Measurements from ENCODE around the gene HLA-DMB.

Gene HLA-DMB

GRCh38 chr6:32894085-32895005, 46.5 kb downstream of the HLA-DMB start:
- peak; percentile 99 for ATAC-seq
- TF ChIP-seq PPARA (CRISPR knock-in tag; IDR thresholded peaks at IDR 0.05; ENCODE audit: borderline replicate concordance) = no peak
- no peak for TF ChIP-seq TCF4 (CRISPR knock-in tag; IDR thresholded peaks at IDR 0.05; ENCODE audit: borderline replicate concordance)
- no peak for TF ChIP-seq RARB (CRISPR knock-in tag; IDR thresholded peaks at IDR 0.05)
- no peak for TF ChIP-seq SNAI2 (CRISPR knock-in tag; IDR thresholded peaks at IDR 0.05)
- TF ChIP-seq ARNTL (CRISPR knock-in tag; IDR thresholded peaks at IDR 0.05; ENCODE audit: borderline replicate concordance, low read depth) = no peak
- TF ChIP-seq ZNF70 (CRISPR knock-in tag; IDR thresholded peaks at IDR 0.05) = no peak
- TF ChIP-seq ZNF565 (CRISPR knock-in tag; conservative IDR thresholded peaks at IDR 0.05; ENCODE audit: low read depth) = no peak
- no peak for TF ChIP-seq ZFP30 (CRISPR knock-in tag; IDR thresholded peaks at IDR 0.05)
- TF ChIP-seq ISL1 (CRISPR knock-in tag; IDR thresholded peaks at IDR 0.05) = no peak
- no peak for TF ChIP-seq CREB5 (CRISPR knock-in tag; IDR thresholded peaks at IDR 0.05; ENCODE audit: low read depth)
- TF ChIP-seq, protein P1, sequence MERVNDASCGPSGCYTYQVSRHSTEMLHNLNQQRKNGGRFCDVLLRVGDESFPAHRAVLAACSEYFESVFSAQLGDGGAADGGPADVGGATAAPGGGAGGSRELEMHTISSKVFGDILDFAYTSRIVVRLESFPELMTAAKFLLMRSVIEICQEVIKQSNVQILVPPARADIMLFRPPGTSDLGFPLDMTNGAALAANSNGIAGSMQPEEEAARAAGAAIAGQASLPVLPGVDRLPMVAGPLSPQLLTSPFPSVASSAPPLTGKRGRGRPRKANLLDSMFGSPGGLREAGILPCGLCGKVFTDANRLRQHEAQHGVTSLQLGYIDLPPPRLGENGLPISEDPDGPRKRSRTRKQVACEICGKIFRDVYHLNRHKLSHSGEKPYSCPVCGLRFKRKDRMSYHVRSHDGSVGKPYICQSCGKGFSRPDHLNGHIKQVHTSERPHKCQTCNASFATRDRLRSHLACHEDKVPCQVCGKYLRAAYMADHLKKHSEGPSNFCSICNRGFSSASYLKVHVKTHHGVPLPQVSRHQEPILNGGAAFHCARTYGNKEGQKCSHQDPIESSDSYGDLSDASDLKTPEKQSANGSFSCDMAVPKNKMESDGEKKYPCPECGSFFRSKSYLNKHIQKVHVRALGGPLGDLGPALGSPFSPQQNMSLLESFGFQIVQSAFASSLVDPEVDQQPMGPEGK (CRISPR knock-in tag; IDR thresholded peaks at IDR 0.05; ENCODE audit: borderline replicate concordance) = no peak

GRCh38 chr6:32890831-32891230, 50.0 kb downstream of the HLA-DMB start:
- TF ChIP-seq, protein P2, sequence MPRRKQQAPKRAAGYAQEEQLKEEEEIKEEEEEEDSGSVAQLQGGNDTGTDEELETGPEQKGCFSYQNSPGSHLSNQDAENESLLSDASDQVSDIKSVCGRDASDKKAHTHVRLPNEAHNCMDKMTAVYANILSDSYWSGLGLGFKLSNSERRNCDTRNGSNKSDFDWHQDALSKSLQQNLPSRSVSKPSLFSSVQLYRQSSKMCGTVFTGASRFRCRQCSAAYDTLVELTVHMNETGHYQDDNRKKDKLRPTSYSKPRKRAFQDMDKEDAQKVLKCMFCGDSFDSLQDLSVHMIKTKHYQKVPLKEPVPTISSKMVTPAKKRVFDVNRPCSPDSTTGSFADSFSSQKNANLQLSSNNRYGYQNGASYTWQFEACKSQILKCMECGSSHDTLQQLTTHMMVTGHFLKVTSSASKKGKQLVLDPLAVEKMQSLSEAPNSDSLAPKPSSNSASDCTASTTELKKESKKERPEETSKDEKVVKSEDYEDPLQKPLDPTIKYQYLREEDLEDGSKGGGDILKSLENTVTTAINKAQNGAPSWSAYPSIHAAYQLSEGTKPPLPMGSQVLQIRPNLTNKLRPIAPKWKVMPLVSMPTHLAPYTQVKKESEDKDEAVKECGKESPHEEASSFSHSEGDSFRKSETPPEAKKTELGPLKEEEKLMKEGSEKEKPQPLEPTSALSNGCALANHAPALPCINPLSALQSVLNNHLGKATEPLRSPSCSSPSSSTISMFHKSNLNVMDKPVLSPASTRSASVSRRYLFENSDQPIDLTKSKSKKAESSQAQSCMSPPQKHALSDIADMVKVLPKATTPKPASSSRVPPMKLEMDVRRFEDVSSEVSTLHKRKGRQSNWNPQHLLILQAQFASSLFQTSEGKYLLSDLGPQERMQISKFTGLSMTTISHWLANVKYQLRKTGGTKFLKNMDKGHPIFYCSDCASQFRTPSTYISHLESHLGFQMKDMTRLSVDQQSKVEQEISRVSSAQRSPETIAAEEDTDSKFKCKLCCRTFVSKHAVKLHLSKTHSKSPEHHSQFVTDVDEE (CRISPR knock-in tag; IDR thresholded peaks at IDR 0.05) = no peak
- no peak for TF ChIP-seq ZNF70 (CRISPR knock-in tag; IDR thresholded peaks at IDR 0.05)
- no peak for TF ChIP-seq ZFP30 (CRISPR knock-in tag; IDR thresholded peaks at IDR 0.05)
- TF ChIP-seq, protein P3, sequence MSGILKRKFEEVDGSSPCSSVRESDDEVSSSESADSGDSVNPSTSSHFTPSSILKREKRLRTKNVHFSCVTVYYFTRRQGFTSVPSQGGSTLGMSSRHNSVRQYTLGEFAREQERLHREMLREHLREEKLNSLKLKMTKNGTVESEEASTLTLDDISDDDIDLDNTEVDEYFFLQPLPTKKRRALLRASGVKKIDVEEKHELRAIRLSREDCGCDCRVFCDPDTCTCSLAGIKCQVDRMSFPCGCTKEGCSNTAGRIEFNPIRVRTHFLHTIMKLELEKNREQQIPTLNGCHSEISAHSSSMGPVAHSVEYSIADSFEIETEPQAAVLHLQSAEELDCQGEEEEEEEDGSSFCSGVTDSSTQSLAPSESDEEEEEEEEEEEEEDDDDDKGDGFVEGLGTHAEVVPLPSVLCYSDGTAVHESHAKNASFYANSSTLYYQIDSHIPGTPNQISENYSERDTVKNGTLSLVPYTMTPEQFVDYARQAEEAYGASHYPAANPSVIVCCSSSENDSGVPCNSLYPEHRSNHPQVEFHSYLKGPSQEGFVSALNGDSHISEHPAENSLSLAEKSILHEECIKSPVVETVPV (CRISPR knock-in tag; IDR thresholded peaks at IDR 0.05) = no peak
- no peak for TF ChIP-seq CSDC2 (CRISPR knock-in tag; IDR thresholded peaks at IDR 0.05)
- no peak for TF ChIP-seq ESRRG (CRISPR knock-in tag; IDR thresholded peaks at IDR 0.05)
- TF ChIP-seq OSR1 (CRISPR knock-in tag; IDR thresholded peaks at IDR 0.05) = no peak
- no peak for TF ChIP-seq GLIS3 (CRISPR knock-in tag; IDR thresholded peaks at IDR 0.05)
- TF ChIP-seq BACH2 (CRISPR knock-in tag; IDR thresholded peaks at IDR 0.05; ENCODE audit: borderline replicate concordance) = no peak
- TF ChIP-seq ZNF565 (CRISPR knock-in tag; conservative IDR thresholded peaks at IDR 0.05; ENCODE audit: low read depth) = no peak
- TF ChIP-seq, protein P1 (CRISPR knock-in tag; IDR thresholded peaks at IDR 0.05; ENCODE audit: borderline replicate concordance) = no peak
- TF ChIP-seq TOX (CRISPR knock-in tag; IDR thresholded peaks at IDR 0.05; ENCODE audit: borderline replicate concordance) = no peak
- no peak for TF ChIP-seq ARNTL (CRISPR knock-in tag; IDR thresholded peaks at IDR 0.05; ENCODE audit: borderline replicate concordance, low read depth)
- no peak for ATAC-seq

DNA sequence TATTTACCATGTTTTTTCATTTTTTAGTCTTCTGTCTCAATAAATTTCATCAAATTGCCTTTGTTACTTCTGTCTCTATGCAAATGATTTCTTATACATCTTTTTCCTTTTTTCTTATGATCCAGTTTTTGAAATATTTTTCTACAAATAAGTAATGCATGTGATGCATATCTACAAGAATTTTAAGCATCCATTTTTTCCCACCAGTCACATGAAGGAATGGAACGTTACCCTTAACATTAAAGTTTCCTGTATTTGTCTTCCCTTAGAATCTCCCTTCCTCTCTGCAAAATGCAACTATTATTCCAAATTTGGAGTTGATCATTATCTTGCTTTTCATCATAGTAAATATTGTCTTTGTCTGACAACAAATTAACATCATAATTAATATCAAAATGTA, 51.3 kb downstream of the HLA-DMB start:
- TF ChIP-seq ZNF70 (CRISPR knock-in tag; IDR thresholded peaks at IDR 0.05) (no peak), ZFP30 (CRISPR knock-in tag; IDR thresholded peaks at IDR 0.05) (no peak), RARB (CRISPR knock-in tag; IDR thresholded peaks at IDR 0.05) (no peak), GLIS3 (CRISPR knock-in tag; IDR thresholded peaks at IDR 0.05) (no peak), PPARA (CRISPR knock-in tag; IDR thresholded peaks at IDR 0.05; ENCODE audit: borderline replicate concordance) (no peak), POU6F1 (CRISPR knock-in tag; IDR thresholded peaks at IDR 0.05; ENCODE audit: borderline replicate concordance, low read depth) (no peak), ZNF8 (CRISPR knock-in tag; IDR thresholded peaks at IDR 0.05) (no peak), TCF4 (CRISPR knock-in tag; IDR thresholded peaks at IDR 0.05; ENCODE audit: borderline replicate concordance) (no peak), ZFP3 (CRISPR knock-in tag; IDR thresholded peaks at IDR 0.05) (no peak)

More for the DNA sequence above, 51.3 kb downstream of the HLA-DMB start:
- ATAC-seq = no peak

Measured in SK-N-SH treated with all-trans-retinoic acid at 6 μM for 48 hours (cell line).